Measurements from ENCODE around the gene LHFPL2.

- TF ChIP-seq FOXP2 (optimal IDR thresholded peaks at IDR 0.05; ENCODE audit: borderline replicate concordance, extremely low read depth, extremely low read length, insufficient read depth) (no peak), POLR2AphosphoS5 (IDR thresholded peaks at IDR 0.05; ENCODE audit: low read depth, low read length) (no peak), TAF1 (IDR thresholded peaks at IDR 0.05; ENCODE audit: borderline replicate concordance, insufficient read depth, low read length) (no peak), SIN3A (IDR thresholded peaks at IDR 0.05; ENCODE audit: borderline replicate concordance, insufficient read depth, low read length) (no peak)
- TF ChIP-seq, protein P1, sequence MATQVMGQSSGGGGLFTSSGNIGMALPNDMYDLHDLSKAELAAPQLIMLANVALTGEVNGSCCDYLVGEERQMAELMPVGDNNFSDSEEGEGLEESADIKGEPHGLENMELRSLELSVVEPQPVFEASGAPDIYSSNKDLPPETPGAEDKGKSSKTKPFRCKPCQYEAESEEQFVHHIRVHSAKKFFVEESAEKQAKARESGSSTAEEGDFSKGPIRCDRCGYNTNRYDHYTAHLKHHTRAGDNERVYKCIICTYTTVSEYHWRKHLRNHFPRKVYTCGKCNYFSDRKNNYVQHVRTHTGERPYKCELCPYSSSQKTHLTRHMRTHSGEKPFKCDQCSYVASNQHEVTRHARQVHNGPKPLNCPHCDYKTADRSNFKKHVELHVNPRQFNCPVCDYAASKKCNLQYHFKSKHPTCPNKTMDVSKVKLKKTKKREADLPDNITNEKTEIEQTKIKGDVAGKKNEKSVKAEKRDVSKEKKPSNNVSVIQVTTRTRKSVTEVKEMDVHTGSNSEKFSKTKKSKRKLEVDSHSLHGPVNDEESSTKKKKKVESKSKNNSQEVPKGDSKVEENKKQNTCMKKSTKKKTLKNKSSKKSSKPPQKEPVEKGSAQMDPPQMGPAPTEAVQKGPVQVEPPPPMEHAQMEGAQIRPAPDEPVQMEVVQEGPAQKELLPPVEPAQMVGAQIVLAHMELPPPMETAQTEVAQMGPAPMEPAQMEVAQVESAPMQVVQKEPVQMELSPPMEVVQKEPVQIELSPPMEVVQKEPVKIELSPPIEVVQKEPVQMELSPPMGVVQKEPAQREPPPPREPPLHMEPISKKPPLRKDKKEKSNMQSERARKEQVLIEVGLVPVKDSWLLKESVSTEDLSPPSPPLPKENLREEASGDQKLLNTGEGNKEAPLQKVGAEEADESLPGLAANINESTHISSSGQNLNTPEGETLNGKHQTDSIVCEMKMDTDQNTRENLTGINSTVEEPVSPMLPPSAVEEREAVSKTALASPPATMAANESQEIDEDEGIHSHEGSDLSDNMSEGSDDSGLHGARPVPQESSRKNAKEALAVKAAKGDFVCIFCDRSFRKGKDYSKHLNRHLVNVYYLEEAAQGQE (IDR thresholded peaks at IDR 0.05; ENCODE audit: insufficient read depth in 1 of 2, low read depth in 2 of 2, low read length in 2 of 2), result no peak
Observed at GRCh38 chr5:78545406-78545805, 103.2 kb downstream of the LHFPL2 start.

Data from PFSK-1 (cell line).